ENCODE measurements around the gene CTSE.
"Not testable (repeated sequence)": the region's sequence is repeated elsewhere in the genome, so short reads cannot be mapped to it uniquely, and the experiment has no call there.

The CTSE gene

GRCh38 chr1:206013026-206013795 is 10.5 kb downstream of the CTSE start:
- no peak for DNase-seq

DNA sequence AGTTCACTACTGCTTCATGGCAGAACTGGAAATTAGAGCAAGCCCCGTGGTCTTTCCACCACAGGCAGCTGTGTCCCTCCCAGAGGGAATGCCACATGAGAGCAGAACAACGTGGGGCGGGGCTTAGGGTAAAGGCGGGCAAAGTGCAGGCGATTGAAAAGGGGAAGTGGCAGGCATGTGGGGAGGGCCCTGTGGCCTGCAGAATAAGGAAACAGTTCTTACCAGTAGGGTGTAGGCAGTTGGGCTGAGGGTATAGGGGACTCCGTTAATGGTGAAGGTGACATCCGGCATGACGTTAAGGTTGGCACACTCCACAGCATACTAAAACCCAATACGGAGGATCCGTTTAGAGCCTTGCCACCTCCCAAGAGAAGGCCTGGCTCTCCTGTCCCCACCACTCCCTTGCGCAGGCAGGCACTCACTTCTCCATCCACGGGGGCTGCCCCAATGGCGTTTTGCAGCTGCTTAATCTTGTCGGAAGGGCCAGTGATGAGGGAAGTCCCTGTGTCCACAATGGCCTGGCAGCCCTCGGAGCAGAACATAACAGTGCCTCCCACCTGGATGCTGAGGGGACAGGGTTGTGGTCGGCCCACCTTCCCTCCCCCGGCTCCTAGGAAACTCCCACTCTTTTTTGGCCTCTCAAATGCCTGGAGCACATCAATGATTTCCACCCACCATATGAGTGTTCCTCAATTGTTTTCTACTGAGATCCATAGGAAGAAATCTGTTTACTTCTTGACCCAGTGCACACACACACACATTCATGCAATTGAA is 11.4 kb downstream of the CTSE start:
- DNase-seq, result peak; percentile 30 to 43

- no peak for DNase-seq
These were observed 12.6 kb downstream of the CTSE start for GRCh38 chr1:206011057-206011456.

DNA sequence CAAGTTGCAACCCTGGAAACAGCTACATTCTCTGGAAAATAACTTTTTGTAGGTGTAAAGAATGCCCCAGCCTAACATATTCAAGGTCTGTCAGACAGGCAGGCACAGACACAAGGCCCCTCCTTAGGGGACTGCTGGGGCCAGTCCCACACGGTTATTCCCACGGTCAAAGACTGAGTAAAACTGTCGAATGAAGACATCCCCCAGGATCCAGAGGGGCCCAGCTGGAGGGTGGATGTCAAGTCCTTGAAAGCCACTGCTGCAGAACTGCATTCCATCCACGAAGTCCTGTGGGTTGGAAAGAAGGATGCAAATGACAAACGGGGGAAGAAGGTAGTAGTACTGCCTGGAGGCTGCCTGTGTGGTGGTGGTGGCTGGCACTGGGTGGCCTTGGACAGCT is 13.6 kb downstream of the CTSE start:
- DNase-seq, result no peak

DNA sequence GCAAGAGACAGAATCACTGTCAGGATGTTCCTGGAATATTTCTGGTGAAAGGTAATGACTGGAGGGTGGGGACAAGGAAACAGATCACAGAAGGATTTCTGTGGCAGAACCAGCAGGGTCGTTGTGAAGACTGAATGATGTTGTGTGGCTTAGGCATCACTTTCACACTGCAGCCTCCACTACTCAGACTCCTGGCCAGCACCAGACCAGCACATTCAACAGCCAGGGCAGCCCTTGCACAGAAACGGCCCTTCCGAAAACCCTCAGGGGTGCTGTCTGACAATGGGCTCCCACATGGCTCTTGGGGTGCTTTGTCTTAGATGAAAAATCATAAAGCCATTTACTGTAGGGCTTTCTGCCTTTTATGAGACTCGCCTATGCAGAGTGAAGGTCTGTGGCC is 16.7 kb downstream of the CTSE start:
- DNase-seq, result no peak

GRCh38 chr1:206005778-206006180 is 17.9 kb downstream of the CTSE start:
- no peak for DNase-seq

DNA sequence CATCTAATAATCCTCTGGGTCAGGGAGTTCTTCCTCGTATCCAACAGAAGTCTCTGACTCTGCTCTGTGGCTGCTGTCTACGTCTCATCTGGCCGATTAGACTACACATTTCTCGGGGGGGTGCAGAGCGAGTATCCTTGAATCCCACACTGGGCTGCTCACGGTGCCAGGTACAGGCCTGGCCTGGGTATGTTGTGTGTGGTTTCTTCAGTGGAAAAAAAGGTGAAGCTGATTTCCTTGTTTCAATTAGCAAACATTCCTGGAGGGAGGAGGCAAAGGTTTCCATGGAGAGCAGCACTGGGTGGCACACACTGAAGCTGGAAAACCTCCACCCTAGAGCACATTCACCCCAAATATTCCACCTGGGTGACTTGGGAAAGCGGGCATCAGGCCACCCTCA is 18.5 kb downstream of the CTSE start:
- DNase-seq, result no peak

- DNase-seq, result peak in 1 of 2 donors; percentile 3
These were observed 18.9 kb downstream of the CTSE start for GRCh38 chr1:206004826-206005225.

DNA sequence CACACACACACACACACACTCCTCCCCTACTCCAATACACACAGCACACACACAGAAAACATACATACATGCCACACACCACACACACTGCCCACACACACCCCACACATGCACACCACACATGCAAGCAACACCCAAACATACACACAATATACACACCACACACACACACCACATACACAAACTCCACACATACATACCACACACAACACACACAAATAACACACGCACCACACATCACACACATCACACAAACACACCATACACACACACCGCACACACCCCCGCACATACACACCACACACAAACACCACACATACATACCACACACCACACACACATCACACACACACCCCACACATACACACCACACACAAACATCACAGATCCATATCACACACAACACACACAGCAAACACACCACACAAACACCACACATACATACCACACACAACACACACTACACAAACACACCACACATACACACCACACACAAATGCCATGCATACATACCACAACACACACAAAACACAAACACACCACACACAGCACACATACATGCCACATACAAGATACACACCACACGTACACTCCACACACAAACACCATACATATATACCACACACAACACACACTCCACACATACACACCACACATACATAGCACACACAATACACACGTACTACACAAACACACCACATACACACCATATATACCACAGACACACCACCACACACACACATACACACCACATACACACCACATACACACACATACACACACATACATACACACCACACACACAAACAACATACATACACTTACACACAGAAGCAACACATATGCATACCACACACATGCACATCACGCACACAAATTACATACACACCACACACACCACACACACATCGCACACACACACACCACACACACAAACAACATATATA is 19.6 kb downstream of the CTSE start:
- peak in 1 of 2 donors; percentile 15 for DNase-seq

GRCh38 chr1:206002871-206003801 is 20.6 kb downstream of the CTSE start, which contains the start of gene RAB7B:
Gene RAB7B (minus strand): TSS chr1:206003395. CDS start chr1:205994135, 9,260 bp downstream.
- DNase-seq, result peak in 1 of 2 donors; percentile 15

GRCh38 chr1:206002160-206002559 is 21.5 kb downstream of the CTSE start:
- peak in 1 of 2 donors; percentile 11 for DNase-seq

- DNase-seq, result peak; percentile 33 to 52
These were observed 22.2 kb downstream of the CTSE start for GRCh38 chr1:206001476-206001888.

- peak; percentile 52 to 55 for DNase-seq
These were observed 22.9 kb downstream of the CTSE start for GRCh38 chr1:206000641-206001339.

GRCh38 chr1:205998457-205999241 is 25.0 kb downstream of the CTSE start:
- DNase-seq, result no peak

- DNase-seq, result not testable (repeated sequence)
These were observed 27.1 kb downstream of the CTSE start for GRCh38 chr1:205996641-205997040.

DNA sequence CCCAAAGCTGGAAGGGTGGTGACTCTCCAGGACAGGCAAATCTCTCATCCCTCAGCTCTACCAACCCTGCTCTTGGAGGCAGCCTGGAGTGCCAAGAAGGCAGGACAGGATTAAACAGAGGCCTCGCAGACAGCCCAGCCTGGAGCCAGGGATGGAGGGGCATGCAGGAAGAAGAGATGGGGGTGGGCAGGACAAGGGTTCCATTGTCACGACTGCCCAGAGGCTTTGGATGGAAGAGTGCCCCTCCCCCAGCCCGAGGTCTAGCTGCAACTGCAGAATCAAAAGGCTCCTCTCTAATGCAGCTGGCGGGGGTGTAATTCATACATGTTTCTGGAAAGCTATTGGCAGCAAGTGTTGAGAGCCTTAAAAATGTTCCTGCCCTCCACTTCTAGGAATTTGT is 29.3 kb downstream of the CTSE start:
- no peak for DNase-seq

GRCh38 chr1:205993068-205993467 is 30.6 kb downstream of the CTSE start:
- no peak for DNase-seq

- DNase-seq, result no peak
These were observed 31.3 kb downstream of the CTSE start for GRCh38 chr1:205992218-205992882.

GRCh38 chr1:205991237-205991636 is 32.5 kb downstream of the CTSE start:
- no peak for DNase-seq

DNA sequence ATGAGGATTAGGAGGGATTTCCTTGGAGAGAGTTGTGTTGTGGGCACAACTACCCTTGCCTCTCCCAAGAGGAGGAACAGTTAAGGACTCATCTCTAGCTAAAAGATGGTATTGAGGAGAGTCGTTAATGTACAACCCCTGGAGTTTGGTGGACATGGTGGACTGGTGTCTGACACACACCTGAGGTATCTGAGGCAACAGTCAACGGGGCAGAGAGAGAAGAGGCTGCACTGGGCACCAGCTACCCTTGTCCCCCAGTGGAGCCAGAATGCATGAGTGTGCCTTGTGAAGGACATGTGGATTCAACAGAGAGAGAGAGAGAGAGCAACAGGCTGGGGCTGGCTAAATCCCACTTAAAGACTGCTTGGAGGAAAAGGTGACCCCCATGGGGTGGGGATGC is 33.5 kb downstream of the CTSE start:
- no peak for DNase-seq
